ENCODE results near the gene SHTN1.

DNA sequence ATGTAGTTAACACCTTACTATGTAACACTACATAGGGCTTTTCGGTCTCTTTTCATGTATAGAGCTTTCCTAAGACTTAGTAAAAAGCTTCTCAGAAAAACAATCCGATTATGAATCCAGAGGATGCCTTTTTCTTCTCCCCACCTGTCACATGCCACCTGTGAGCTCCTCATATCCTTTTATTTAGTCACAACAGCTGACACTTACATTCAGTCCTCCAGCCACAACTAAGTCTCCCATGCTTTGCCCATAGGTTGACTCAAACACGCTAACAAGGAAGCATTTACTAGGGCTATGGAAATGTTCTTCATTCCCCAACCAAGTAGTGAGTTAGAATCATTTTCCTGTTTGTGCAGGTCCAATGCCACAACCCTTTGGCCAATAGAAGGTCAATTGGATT is 147.8 kb downstream of the SHTN1 start:
- TF ChIP-seq, protein P1, sequence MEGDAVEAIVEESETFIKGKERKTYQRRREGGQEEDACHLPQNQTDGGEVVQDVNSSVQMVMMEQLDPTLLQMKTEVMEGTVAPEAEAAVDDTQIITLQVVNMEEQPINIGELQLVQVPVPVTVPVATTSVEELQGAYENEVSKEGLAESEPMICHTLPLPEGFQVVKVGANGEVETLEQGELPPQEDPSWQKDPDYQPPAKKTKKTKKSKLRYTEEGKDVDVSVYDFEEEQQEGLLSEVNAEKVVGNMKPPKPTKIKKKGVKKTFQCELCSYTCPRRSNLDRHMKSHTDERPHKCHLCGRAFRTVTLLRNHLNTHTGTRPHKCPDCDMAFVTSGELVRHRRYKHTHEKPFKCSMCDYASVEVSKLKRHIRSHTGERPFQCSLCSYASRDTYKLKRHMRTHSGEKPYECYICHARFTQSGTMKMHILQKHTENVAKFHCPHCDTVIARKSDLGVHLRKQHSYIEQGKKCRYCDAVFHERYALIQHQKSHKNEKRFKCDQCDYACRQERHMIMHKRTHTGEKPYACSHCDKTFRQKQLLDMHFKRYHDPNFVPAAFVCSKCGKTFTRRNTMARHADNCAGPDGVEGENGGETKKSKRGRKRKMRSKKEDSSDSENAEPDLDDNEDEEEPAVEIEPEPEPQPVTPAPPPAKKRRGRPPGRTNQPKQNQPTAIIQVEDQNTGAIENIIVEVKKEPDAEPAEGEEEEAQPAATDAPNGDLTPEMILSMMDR (IDR thresholded peaks at IDR 0.05) = no peak
- TF ChIP-seq POLR2A (IDR thresholded peaks at IDR 0.05) = no peak
